Activated T-cell treated with anti-CD3 and anti-CD28 coated beads, Interleukin-2, amount 50 U/mL, for 48 hours (primary cell): ENCODE measurements around the gene CYFIP1.
A peak's percentile ranks its signal among the peaks of the same experiment; 100 is the strongest.

Experiments
- DNase-seq, 2 experiments: peaks; one replicate each; pipeline ENCODE4 v3.0.0-alpha.2; 2020

CYFIP1 gene

GRCh38 chr15:22915866-22916515, 64.2 kb downstream of the CYFIP1 start:
- DNase-seq, result no peak

GRCh38 chr15:22913646-22914380, 66.4 kb downstream of the CYFIP1 start:
- DNase-seq, result no peak

GRCh38 chr15:22912256-22912655, 67.9 kb downstream of the CYFIP1 start:
- no peak for DNase-seq

GRCh38 chr15:22911306-22911705, 68.9 kb downstream of the CYFIP1 start:
- DNase-seq, result no peak

- DNase-seq, result no peak
These were observed 71.3 kb downstream of the CYFIP1 start for GRCh38 chr15:22908830-22909229.

GRCh38 chr15:22907161-22907950, 72.8 kb downstream of the CYFIP1 start:
- no peak for DNase-seq

GRCh38 chr15:22904736-22905135, 75.4 kb downstream of the CYFIP1 start:
- no peak for DNase-seq

GRCh38 chr15:22903961-22904534, 76.1 kb downstream of the CYFIP1 start:
- no peak for DNase-seq

- no peak for DNase-seq
These were observed 76.7 kb downstream of the CYFIP1 start for GRCh38 chr15:22903427-22903826.

GRCh38 chr15:22902981-22903380, 77.2 kb downstream of the CYFIP1 start:
- no peak for DNase-seq

- no peak for DNase-seq
These were observed 77.6 kb downstream of the CYFIP1 start for GRCh38 chr15:22902578-22902977.

- DNase-seq, result no peak
These were observed 78.1 kb downstream of the CYFIP1 start for GRCh38 chr15:22902046-22902445.

GRCh38 chr15:22895465-22896190, 84.5 kb downstream of the CYFIP1 start:
- peak; percentile 54 to 68 for DNase-seq

- DNase-seq, result no peak
These were observed 86.3 kb downstream of the CYFIP1 start for GRCh38 chr15:22893881-22894280.

- no peak for DNase-seq
These were observed 87.1 kb downstream of the CYFIP1 start for GRCh38 chr15:22893081-22893480.

- DNase-seq, result no peak
These were observed 87.8 kb downstream of the CYFIP1 start for GRCh38 chr15:22892333-22892732.

GRCh38 chr15:22891426-22892210, 88.5 kb downstream of the CYFIP1 start:
- DNase-seq, result no peak

GRCh38 chr15:22890296-22890695, 89.9 kb downstream of the CYFIP1 start:
- no peak for DNase-seq

GRCh38 chr15:22889146-22889818, 90.9 kb downstream of the CYFIP1 start:
- DNase-seq, result no peak

- no peak for DNase-seq
These were observed 91.9 kb downstream of the CYFIP1 start for GRCh38 chr15:22888120-22888859.
